ENCODE data around the gene PLAC8.
"Not testable (repeated sequence)": the region's sequence is repeated elsewhere in the genome, so short reads cannot be mapped to it uniquely, and the experiment has no call there.

PLAC8 gene

DNA sequence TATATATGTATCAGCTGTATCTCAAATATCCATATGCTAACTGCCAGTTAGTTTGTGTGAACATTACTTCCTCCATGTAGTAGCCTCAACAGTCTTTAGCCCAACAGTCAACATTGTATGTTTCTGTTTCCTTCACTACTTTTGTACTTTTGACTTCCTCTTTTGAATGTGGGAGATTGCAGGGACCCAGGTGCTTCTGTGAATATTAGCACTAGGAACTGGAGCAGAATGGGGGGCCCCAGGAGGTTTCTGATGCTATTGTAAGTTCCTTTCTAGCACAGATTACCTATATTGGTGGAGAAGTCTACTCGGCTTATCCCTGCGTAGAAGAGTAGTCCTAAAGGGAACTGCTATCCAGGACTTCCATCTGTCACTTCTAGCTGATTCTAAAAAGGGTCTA, 2.3 kb downstream of the PLAC8 start:
- DNase-seq (ENCODE audit: low spot score) = no peak

DNA sequence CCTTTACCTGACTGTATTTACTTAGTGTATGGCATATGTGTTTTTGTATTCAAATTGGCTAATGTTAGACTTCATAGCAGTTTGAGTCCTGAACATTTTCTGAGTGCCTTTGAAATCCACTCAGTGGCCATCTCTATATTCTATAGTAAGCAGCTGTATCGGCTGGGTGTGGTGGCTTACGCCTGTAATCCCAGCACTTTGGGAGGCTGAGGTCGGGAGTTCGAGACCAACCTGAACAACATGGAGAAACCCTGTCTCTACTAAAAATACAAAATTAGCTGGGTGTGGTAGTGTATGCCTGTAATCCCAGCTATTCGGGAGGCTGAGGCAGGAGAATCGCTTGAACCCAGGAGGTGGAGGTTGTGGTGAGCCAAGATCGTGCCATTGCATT, 2.8 kb downstream of the PLAC8 start:
- not testable (repeated sequence) for DNase-seq (ENCODE audit: low spot score)

GRCh38 chr4:83110970-83111750, 3.4 kb downstream of the PLAC8 start:
- DNase-seq (ENCODE audit: low spot score) = no peak

GRCh38 chr4:83110223-83110945, 4.1 kb downstream of the PLAC8 start:
- peak; percentile 46 for DNase-seq (ENCODE audit: low spot score)

GRCh38 chr4:83109480-83110222, 4.9 kb downstream of the PLAC8 start:
- peak; percentile 11 for DNase-seq (ENCODE audit: low spot score)

DNA sequence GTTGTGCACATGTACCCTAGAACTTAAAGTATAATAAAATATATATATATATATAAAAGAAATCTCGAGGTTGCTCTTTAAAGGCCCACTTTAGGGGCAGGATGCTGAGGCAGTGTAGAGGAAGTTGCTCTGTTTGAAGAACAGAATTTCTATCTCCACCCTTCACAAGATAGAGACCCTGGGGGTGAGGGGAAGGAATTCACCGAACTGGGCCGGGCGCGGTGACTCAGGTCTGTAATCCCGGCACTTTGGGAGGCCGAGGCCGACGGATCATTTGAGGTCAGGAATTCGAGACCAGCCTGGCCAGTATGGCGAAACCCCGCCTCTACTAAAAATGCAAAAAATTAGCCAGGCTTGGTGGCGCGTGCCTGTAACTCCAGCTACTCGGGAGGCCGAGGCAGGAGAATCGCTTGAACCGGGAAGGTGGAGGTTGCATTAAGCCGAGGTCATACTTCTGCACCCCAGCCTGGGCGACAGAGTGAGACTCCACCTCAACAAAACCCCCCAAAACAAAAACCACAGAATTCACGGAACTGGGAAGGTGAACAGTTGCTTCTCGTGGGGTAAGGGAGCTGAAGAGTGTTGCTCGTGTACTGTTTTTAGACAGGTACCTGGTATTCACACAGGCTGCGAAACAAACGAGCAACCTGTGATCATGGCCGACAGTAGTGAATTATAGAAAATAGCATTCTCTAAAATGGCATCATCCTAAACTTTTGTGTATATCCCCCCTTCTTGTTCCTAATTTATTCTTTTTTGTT, 6.2 kb downstream of the PLAC8 start:
- DNase-seq (ENCODE audit: low spot score) = no peak

- DNase-seq (ENCODE audit: low spot score) = no peak
These were observed 6.9 kb downstream of the PLAC8 start for GRCh38 chr4:83107631-83108030.

DNA sequence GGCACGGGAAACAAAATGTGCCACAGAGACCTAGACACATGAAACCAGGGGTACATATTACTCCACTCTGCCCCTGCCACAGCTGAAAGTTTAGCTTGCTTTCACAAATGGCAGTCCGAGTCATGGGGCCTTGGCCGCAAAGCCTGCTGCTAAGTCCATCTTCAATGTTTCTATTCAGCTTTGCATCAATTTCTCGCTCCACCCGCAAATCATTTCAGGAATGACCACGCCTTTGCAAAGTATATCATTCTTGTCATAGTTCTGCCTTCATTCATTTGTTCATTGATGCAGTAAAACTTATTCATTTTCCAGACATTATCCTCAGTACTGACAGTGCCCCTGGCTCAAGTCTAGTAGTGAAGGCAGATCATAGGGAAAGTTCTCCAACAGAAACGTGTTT, 9.5 kb downstream of the PLAC8 start:
- DNase-seq (ENCODE audit: low spot score) = no peak

DNA sequence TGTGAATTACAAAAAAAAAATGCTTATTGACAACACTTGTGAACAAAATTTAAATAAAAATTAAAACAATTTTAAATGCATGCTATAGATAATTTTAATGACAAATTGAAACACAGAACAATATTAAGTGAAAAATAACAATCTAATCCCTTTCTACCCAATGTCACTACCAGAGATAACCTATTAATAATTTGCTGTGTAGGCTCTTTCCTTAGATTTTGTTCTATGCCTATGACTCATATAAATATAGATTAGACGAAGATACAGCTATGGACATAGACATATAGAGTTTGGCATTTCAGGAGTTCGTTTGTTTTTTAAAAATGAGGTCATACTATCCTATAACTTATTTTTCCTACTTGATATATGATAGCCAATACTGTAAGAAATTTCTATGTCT, 18.1 kb downstream of the PLAC8 start:
- no peak for DNase-seq (ENCODE audit: low spot score)

GRCh38 chr4:83093060-83093640, 21.4 kb downstream of the PLAC8 start:
- DNase-seq (ENCODE audit: low spot score) = no peak

DNA sequence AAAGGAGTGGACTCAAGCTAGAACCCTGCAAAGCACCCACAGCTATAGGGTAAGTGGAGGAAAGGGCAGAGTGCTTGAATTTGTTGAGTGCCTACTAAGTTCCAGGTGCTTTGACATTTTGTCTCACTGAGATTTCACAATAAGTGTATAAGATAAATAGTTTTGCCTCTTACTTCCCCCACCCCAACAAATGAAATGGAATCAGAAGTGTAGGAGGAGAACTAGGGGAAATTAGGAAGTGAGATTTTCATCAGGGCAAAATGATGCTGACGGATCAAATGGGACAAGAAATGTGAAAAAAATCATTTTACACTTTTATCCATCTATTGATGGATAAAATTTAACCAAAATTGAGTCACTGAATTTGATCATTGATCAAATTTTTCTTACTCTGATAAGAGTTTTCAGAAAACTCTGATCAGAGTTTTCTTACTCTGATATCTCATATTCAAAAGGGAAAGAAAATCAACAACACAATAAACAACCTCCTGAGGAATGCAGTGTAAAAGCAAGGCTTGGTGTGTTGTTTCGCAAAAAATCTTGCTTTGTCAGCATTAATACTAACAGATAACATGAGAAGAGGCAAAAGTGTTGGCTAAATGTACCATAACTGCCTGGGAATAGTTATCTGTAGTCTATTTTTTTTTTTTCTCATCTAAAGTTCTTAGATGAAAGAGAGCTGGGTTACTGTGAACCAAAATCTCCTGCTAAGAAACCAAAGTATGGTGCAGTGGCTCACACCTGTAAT, 24.9 kb downstream of the PLAC8 start:
- DNase-seq (ENCODE audit: low spot score) = no peak

- DNase-seq (ENCODE audit: low spot score) = not testable (repeated sequence)
These were observed 29.6 kb downstream of the PLAC8 start for GRCh38 chr4:83084956-83085355.

GRCh38 chr4:83083925-83084475, 30.5 kb downstream of the PLAC8 start:
- no peak for DNase-seq (ENCODE audit: low spot score)

DNA sequence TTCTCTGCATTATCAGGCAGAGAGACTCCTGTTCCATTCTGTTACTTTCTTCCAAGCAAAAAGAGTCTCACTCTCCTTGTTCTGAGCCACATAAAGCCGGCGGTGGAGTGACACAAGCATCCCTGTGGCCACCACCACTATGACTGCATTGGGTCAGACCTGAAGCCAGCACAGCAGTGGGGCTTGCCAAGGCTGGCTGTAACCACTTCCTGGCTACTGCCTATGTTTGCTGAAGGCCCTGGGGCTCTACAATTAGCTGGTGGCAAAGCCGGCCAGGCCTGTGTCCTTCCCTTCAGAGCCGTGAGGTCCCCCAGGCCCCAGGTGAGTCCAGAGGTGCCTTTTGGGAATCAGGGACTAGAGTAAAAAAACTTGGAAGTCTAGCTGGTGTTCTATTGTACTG, 31.8 kb downstream of the PLAC8 start:
- DNase-seq (ENCODE audit: low spot score) = no peak

DNA sequence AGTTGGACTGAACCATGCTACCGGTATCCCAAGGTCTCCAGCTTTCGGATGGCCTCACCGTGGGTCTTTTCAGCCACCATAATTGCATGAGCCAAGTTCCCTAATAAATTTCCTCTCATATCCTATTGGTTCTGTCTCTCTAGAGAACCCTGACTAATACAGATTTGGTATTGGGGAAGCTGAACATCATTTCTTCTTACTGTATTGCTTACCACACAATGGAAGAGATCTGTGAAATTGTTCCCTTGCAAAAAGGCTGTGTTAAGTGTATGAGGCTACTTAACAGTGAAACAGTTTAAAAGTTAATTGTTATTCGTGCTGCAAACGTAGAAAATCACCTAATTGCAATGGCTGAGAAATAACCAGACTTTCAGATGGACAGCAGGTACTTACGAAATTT, 34.0 kb downstream of the PLAC8 start:
- DNase-seq (ENCODE audit: low spot score) = no peak

DNA sequence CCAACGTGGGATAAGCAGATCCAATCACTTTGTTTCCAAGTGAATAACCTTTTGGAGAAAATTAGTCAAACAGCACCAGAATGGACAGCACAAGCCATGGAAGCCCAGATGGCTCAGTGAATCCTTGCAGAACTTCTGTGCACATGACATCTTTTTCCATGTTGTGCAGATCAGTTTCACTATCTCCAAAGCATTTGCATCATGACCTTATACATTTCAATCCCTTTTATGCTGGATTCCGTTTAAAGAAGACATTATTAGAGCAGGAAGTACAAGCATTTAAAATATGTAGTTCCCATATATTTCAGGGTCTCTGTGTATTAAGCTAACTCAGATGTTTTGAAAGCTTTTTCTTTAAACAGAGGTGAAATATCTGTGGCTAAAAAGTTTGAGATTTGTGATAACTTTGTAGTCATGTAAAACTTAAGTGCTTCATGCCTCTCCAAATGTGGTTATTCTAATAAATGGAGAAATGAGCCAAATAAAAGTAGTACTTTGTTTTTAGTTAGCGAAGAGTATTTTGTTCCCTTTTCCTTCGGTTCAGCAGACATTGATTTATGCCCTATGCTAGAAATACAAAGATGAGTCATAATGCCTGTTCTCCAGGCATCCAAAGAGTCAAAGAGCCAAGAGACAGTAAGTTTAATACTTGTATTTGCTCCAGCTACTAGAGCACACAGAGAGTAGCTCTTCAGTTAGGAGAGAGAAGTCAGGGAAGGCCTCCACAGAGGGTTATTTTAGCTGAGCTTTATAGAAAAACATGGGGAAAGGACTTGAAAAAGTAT, 39.0 kb downstream of the PLAC8 start:
- peak; percentile 21 for DNase-seq (ENCODE audit: low spot score)

DNA sequence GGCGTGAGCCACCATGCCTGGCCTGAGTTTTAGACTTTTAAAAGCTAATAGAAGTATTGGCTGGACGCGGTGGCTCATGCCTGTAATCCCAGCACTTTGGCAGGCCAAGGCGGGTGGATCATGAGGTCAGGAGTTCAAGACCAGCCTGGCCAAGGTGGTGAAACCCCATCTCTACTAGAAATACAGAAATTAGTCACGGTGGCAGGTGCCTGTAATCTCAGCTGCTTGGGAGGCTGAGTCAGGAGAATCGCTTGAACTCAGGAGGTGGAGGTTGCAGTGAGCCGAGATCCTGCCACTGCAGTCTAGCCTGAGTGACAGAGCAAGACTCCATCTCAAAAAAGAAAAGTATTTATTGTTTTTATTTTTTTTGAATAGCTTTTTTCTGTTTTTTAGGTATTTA, 39.7 kb downstream of the PLAC8 start:
- DNase-seq (ENCODE audit: low spot score) = not testable (repeated sequence)

DNA sequence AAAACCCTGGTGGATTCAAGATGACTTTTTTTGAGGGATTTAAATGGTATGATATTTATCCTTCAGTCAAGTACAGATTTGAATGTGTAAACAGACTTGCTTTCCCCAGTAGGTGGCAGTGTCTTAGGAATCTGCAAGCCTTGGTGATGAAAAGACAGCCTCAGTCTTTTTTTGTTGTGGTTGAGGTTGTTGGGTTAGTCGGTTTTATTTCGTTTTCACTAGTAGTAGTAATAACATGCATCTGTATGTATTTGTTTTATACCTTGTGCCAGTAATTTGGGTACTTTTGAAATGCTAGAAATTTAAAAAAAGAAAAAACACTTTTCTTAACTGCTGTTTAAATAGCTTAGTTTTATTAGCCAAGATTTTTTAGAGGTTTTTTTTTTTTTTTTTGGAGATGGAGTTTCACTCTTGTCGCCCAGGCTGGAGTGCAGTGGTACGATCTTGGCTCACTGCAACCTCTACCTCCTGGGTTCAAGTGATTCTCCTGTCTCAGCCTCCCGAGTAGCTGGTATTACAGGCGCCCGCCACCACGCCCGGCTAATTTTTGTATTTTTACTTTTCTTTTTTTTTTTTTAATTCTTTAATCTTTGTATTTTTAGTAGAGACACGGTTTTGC, 40.3 kb downstream of the PLAC8 start:
- peak; percentile 75 for DNase-seq (ENCODE audit: low spot score)

DNA sequence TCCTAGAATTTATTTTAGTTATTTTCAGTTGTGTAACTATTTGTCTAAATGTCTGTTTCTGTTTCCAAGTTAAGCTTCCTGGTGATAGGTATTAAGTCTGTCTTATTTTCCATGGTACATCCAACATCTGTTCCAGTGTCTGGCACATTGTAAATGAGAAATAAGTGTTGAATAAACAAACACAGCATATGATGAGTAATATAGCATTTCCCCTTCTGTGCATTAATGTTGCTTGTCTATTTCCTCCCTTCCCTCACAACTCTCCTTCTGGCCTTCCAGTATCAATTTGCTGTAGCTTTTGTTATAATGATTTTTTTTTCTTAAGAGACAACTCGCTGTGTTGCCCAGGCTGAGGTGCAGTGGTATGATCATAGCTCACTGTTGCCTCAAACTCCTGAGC, 43.4 kb downstream of the PLAC8 start:
- DNase-seq (ENCODE audit: low spot score) = peak; percentile 24
